Skeletal muscle tissue (tissue), 4 donors: Measurements from ENCODE around the gene ANXA2R. TPM values are rescaled to one million over a fixed set of nuclear protein-coding genes. Genes with fewer than 3 reads are reported as not detected.

Source experiments
- H3K27ac ChIP-seq: one replicate; pipeline ENCODE4 v1.7.0; 2013; ENCODE audit warnings: mild to moderate bottlenecking, low read depth, low read length, inconsistent platforms
- H3K27me3 ChIP-seq, 3 donors: one replicate each; pipeline ENCODE4 v1.7.0; 2013; ENCODE audit warnings: low read length in 3 of 3; ENCODE audit not compliant: control insufficient read depth in 3 of 3, insufficient read depth in 3 of 3
- H3K36me3 ChIP-seq, 3 donors: one replicate each; pipeline ENCODE4 v1.7.0; 2013; ENCODE audit warnings: low read length in 3 of 3; ENCODE audit not compliant: control insufficient read depth in 3 of 3, insufficient read depth in 3 of 3
- H3K4me1 ChIP-seq, 3 donors: one replicate each; pipeline ENCODE4 v1.7.0; 2013; ENCODE audit warnings: low read length in 3 of 3, mild to moderate bottlenecking in 3 of 3; ENCODE audit not compliant: control insufficient read depth in 3 of 3, insufficient read depth in 3 of 3
- H3K4me3 ChIP-seq, 3 donors: one replicate each; pipeline ENCODE4 v1.7.0; 2013; ENCODE audit warnings: low read length in 3 of 3
- H3K9ac ChIP-seq, 3 donors: one replicate each; pipeline ENCODE4 v1.7.0; 2013; ENCODE audit warnings: low read length in 3 of 3, mild to moderate bottlenecking in 3 of 3, moderate library complexity in 2 of 3, low read depth in 1 of 3
- H3K9me3 ChIP-seq, 3 donors: one replicate each; pipeline ENCODE4 v1.7.0; 2013; ENCODE audit warnings: low read length in 3 of 3; ENCODE audit not compliant: control insufficient read depth in 3 of 3
- total RNA-seq: library from RNA; depleted of rRNA; stranded (reverse); fragments of >200 nt; gene quantifications from one replicate; pipeline ENCODE4 v1.2.3, GENCODE V29; 2014
- donor health status: Osteomylitis.

The ANXA2R gene
- total RNA-seq, 1 donor from 2014 or later = 1.6 TPM

DNA sequence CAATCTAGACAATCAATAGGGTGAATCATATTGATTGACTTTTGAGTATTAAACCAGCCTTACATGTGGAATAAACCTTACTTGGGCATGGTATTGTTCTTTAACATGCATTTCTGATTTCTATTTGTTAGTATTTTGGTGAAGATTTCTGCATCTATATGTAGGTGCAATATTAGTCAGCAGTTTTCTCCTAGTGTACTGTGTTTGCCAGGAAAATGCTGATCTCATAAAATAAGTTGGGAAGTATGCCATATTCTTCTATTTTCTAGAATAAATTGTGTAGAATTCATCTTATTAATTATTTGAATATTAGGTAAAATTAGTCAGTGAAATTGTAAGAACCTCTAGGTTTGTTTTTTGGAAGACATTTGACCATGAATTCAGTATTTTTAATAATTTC is 38.4 kb downstream of the ANXA2R start:
- Histone ChIP-seq H3K4me3 (no peak overlapping the region), H3K9me3 (no peaks in the 10 kb centered on the region), H3K4me1 (peaks cover 0 to 3% (median 2%) of the 10 kb centered on the region in 3 donors), H3K27me3 (peaks cover 10 to 61% (median 47%) of the 10 kb centered on the region in 3 donors), H3K36me3 (no peaks in the 10 kb centered on the region), H3K9ac (no peak overlapping the region), H3K27ac (no peak overlapping the region)

DNA sequence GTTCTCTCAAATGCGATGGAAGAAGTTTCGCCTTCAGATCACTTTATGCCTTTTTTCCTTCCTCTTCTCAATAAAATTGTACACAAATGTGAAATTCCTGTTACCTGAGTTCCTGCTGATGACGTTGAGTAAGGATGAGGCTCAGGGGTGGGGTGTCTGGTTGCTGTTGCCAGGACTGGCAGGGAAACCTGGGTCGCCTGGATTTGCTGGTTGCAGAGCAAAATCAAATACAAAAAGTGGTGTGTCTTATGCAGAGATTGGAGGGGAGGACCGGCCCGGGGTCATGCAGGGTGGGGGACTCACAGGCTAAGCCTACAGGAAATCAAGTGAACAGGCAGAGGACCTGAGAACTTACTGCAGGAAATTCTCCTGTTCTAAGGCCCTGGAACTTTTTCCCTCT is 39.2 kb downstream of the ANXA2R start:
- Histone ChIP-seq H3K4me1 (peaks cover 0 to 3% (median 2%) of the 10 kb centered on the region in 3 donors), H3K9me3 (no peaks in the 10 kb centered on the region), H3K9ac (peak overlapping the region in 1 of 3 donors; percentile 8), H3K36me3 (no peaks in the 10 kb centered on the region), H3K27me3 (peaks cover 10 to 62% (median 53%) of the 10 kb centered on the region in 3 donors), H3K27ac (no peak overlapping the region), H3K4me3 (no peak overlapping the region)

DNA sequence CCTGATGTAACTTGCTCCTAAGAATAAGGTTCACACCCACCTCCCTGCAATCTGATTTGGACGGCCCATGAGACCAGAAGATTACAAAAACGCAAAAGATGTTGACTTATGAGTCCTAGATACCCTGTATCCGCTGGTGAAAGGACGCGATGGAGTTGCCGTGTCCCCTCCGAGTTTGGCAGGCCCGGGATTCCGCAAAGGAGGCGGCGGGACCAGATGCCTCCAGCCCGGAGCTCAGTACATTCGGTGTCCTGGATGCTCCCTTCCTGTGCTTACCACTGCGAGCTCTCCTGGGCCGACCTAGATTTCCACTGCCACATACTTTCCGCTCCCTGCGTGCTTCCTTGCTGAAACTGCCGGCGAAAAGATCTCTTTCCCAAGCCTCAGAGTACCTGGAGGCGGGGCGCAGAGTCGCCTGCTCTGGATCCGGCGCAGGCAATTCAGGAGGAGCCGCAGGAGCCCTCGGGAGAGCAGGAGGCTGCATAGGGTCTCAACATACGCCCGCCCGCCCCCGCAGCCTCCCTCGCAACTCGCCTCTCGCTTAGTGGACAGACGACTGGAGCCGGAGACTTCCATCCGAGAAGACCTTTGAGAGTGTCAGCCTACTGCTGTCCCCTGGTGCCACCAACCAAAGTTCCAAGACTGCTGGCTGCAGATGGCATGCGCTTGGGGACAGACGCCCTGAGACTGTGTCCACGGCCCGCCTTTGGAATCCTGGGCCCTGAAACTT is 39.8 kb downstream of the ANXA2R start:
- no peak overlapping the region for H3K27ac ChIP-seq
- peak overlapping the region; percentile 17 to 49 (median 39) for H3K4me3 ChIP-seq
- H3K36me3 ChIP-seq = no peaks in the 10 kb centered on the region
- peak overlapping the region in 2 of 3 donors; percentile 8 to 54 for H3K9ac ChIP-seq
- peaks cover 14 to 68% (median 56%) of the 10 kb centered on the region in 3 donors for H3K27me3 ChIP-seq
- peaks cover 0 to 4% (median 3%) of the 10 kb centered on the region in 3 donors for H3K4me1 ChIP-seq
- H3K9me3 ChIP-seq = no peaks in the 10 kb centered on the region

DNA sequence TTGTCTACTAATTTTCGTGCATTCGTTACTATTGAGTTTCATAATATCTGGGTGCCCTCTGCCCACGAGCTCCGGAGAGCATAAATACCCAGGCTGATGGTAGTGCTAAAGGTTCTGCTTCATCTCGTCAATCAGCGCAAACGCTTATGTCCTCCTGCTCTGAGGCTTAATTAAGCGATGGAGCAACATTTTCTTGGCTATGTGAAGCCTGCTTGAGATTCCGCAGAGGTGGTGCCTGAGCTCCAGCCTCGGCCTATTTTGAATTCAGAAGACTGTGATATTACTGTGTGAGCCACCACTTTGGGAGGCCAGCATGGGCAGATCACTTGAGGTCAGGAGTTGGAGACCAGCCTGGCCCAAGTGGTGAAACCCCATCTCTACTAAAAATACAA is 44.8 kb downstream of the ANXA2R start:
- peak overlapping the region; percentile 36 to 70 (median 62) for H3K4me3 ChIP-seq
- H3K9ac ChIP-seq = peak overlapping the region in 2 of 3 donors; percentile 10 to 57
- no peaks in the 10 kb centered on the region for H3K9me3 ChIP-seq
- H3K27me3 ChIP-seq = peaks cover 32 to 93% (median 76%) of the 10 kb centered on the region in 3 donors
- H3K4me1 ChIP-seq = peaks cover 10 to 28% (median 16%) of the 10 kb centered on the region in 3 donors
- no peaks in the 10 kb centered on the region for H3K36me3 ChIP-seq
- peak overlapping the region; percentile 96 for H3K27ac ChIP-seq

DNA sequence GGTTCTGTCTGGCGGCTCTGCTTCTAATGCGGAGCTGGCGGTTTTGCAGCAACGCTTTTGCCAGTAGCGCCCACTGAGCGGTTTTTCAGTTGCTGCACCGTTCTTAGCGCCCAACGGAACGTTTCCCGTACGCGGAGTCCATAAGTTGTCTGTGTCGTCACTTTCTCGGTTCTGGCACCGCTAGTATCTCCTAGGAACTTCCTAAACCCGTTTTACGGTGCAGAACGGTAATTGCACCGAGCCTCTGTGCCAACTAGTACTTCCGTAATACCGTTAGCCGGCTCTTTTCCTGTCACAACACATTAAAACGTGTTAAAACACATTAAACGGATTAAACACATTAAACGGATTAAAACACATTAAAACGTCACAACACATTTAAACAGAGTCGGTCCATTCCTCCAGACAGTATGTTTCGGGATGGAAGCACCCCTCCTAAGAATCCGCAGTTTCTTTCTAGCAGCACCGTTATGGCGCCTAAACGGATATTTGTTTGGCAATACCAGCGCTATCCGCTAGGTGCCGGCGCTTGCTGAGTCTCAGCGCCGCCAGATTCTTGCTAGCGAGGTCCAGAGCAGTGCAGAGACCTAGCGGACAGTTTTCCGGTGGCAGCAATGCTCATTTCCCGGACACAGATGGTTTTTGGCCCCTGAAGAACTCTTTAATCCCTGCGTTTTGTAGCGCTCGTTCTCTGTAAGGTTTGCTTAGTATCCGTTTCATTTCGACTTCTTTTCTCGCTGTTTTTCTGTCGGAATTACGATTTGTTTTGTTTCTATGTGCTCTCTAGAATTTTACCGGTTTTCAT is 45.4 kb downstream of the ANXA2R start:
- Histone ChIP-seq H3K4me1 (peaks cover 10 to 25% (median 16%) of the 10 kb centered on the region in 3 donors), H3K4me3 (peak overlapping the region; percentile 62 to 70 (median 67)), H3K36me3 (no peaks in the 10 kb centered on the region), H3K9me3 (no peaks in the 10 kb centered on the region), H3K9ac (peak overlapping the region; percentile 55 to 62 (median 57)), H3K27me3 (peaks cover 32 to 92% (median 71%) of the 10 kb centered on the region in 3 donors), H3K27ac (peak overlapping the region; percentile 96)

DNA sequence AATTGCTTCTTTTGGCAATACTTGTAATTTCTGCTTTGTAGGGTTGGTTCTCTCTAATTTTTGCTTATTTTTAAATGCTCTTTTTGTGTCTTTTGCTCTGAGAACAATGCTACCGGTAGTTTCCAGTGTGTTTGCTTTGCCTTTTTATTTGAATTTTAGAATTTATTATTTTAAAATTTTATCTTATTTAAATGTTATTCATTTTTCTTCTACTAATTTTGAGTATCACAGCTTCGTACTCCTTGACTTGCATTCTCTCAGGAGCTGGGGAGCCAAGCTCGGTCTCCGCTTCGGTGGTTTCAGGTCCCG is 45.9 kb downstream of the ANXA2R start:
- H3K27ac ChIP-seq = peak overlapping the region; percentile 96
- H3K4me1 ChIP-seq = peaks cover 10 to 25% (median 16%) of the 10 kb centered on the region in 3 donors
- H3K9me3 ChIP-seq = no peaks in the 10 kb centered on the region
- H3K9ac ChIP-seq = peak overlapping the region; percentile 55 to 78 (median 57)
- peaks cover 32 to 88% (median 71%) of the 10 kb centered on the region in 3 donors for H3K27me3 ChIP-seq
- H3K36me3 ChIP-seq = no peaks in the 10 kb centered on the region
- peak overlapping the region; percentile 62 to 70 (median 67) for H3K4me3 ChIP-seq

DNA sequence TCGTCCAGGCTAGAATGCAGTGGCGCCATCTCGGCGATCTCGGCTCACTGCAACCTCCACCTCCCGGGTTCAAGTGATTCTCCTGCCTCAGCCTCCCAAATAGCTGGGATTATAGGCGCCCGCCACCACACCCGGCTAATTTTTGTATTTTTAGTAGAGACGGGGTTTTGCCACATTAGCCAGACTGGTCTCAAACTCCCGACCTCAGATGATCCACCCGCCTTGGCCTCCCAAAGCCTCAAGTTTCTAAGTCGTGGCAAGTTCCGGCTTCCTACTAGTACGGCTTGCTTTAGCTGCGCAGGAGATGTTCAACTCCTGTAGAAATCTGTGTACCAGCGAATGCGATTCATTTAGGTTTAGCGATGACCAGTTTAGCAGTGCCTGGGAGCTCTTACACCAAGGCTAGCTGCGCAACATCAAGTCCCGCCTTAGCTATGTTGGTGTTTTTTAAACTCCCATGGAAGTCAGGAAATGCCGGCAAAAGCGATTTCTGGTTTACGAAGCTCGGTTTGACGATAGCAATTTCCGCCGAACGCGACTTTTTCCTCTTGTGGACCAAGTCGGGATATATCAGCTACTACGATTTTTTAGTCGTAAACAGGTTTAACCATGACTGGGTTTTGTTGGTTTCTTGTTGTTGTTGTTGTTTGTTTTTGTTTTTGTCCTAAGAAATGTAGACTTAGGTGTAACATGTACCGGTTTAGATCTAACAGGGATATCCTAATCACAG is 46.4 kb downstream of the ANXA2R start:
- Histone ChIP-seq H3K27me3 (peaks cover 32 to 83% (median 68%) of the 10 kb centered on the region in 3 donors), H3K27ac (peak overlapping the region; percentile 96), H3K9me3 (no peaks in the 10 kb centered on the region), H3K4me3 (peak overlapping the region; percentile 38 to 63 (median 62)), H3K4me1 (peaks cover 10 to 25% (median 16%) of the 10 kb centered on the region in 3 donors), H3K9ac (peak overlapping the region in 2 of 3 donors; percentile 57 to 78), H3K36me3 (no peaks in the 10 kb centered on the region)

DNA sequence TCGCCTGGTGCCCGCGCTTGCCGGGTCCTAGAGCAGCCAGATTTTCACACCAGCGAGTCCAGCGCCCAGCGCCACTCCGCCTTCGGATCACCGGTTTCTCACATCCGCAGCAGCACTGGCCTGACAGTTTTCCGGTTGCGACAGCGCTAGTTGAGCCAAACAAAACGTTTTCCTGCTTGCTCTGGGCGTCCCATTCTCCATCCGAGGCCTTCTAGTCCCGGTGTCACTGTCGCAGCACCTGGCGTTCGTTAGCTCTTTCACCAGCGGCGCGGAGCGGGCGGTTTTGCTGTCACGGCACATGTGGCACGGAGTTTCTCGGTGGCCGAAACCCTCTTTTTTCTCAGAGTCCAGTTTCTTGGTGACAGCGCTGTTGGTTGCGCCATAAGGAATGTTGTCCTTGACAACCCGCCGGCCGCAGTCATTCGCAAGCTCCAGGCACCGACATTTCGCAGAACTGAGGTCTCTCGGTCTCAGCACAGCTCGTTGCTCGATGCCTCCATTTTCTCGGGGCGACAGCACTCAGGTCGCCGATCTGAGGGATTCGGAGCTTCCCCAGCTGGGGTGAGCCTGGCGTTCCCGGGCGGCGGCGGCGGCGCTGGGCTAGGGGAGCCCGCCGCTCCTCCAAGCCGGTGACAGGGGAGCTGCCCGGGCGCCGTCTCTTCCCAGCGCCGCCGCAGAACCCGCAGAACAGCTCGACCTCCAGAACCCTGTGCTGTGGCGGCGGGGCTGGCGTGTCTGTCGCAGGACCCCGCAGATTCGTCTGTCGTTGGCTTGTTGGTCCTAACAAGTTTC is 47.8 kb downstream of the ANXA2R start:
- peak overlapping the region; percentile 80 to 83 (median 80) for H3K9ac ChIP-seq
- H3K27ac ChIP-seq = peak overlapping the region; percentile 96
- H3K9me3 ChIP-seq = no peaks in the 10 kb centered on the region
- H3K36me3 ChIP-seq = no peaks in the 10 kb centered on the region
- H3K27me3 ChIP-seq = peaks cover 32 to 69% (median 57%) of the 10 kb centered on the region in 3 donors
- H3K4me3 ChIP-seq = peak overlapping the region; percentile 75 to 78 (median 77)
- peaks cover 10 to 25% (median 16%) of the 10 kb centered on the region in 3 donors for H3K4me1 ChIP-seq
